ENCODE measurements around the gene YIF1B. TPM values are rescaled to one million over a fixed set of nuclear protein-coding genes. Genes with fewer than 3 reads are reported as not detected.

Gene YIF1B
- total and polyA plus RNA-seq, 2 of the 4 experiments (the other 2 are of a cell fraction): 72.2 to 165 TPM

DNA sequence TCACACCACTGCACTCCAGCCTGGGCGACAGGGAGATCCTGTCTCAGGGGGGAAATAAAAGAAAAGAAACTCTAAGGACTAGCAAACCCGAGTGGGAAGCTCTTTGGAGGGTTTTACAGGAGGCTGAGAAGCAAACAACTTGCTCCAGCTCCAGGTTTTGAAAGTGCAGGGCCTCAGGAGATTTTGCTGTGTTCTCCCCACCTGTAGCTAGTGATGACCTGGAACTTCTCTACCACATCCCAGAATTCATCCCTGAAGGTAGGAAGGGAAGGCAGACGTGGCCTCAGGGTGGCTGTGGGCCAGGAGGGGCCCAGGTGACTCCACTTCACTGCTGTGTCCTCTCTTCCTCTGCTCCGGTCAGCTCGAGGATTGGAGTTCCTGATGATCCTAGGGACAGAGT lies 42.3 kb upstream of the YIF1B start:
- H4K8ac ChIP-seq (ENCODE audit: low read depth in 2 of 2, low read length in 2 of 2): no peak overlapping the region
- POLR2A ChIA-PET (ENCODE audit: unreplicated experiment): no interaction called here
- dilution Hi-C loops (cut with HindIII; ENCODE audit: low sequenced_read_pairs, unreplicated experiment): no loop called here

More for the DNA sequence above, 42.3 kb upstream of the YIF1B start:
- ATAC-seq (ENCODE audit: low read depth) (no peak), DNase-seq (no peak)
- BruUV-seq (replicated peaks): no TSS peak
- no peak overlapping the region for H2AK9ac ChIP-seq (replicated peaks; ENCODE audit: low read depth, low read length, poor library complexity)
- intact Hi-C loops (cut with micrococcal nuclease) (no loop called here), in situ Hi-C loops (cut with MboI; ENCODE audit: low sequenced_read_pairs) (no loop called here)
- TF ChIP-seq, protein P1, sequence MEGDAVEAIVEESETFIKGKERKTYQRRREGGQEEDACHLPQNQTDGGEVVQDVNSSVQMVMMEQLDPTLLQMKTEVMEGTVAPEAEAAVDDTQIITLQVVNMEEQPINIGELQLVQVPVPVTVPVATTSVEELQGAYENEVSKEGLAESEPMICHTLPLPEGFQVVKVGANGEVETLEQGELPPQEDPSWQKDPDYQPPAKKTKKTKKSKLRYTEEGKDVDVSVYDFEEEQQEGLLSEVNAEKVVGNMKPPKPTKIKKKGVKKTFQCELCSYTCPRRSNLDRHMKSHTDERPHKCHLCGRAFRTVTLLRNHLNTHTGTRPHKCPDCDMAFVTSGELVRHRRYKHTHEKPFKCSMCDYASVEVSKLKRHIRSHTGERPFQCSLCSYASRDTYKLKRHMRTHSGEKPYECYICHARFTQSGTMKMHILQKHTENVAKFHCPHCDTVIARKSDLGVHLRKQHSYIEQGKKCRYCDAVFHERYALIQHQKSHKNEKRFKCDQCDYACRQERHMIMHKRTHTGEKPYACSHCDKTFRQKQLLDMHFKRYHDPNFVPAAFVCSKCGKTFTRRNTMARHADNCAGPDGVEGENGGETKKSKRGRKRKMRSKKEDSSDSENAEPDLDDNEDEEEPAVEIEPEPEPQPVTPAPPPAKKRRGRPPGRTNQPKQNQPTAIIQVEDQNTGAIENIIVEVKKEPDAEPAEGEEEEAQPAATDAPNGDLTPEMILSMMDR (conservative IDR thresholded peaks at IDR 0.05; ENCODE audit: low read depth, low read length): no peak
- TF ChIP-seq FOS (IDR thresholded peaks at IDR 0.05; ENCODE audit: low read depth, low read length): no peak
- TF ChIP-seq, protein P2, sequence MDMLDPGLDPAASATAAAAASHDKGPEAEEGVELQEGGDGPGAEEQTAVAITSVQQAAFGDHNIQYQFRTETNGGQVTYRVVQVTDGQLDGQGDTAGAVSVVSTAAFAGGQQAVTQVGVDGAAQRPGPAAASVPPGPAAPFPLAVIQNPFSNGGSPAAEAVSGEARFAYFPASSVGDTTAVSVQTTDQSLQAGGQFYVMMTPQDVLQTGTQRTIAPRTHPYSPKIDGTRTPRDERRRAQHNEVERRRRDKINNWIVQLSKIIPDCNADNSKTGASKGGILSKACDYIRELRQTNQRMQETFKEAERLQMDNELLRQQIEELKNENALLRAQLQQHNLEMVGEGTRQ (IDR thresholded peaks at IDR 0.05; ENCODE audit: low read depth, low read length): no peak
- TF ChIP-seq MAZ (IDR thresholded peaks at IDR 0.05; ENCODE audit: borderline replicate concordance, low read depth, low read length): no peak
- TF ChIP-seq POLR2A (IDR thresholded peaks at IDR 0.05; ENCODE audit: low read depth, low read length): no peak
- no peak for TF ChIP-seq MXI1 (IDR thresholded peaks at IDR 0.05; ENCODE audit: borderline replicate concordance, low read depth, low read length)
- no peak for TF ChIP-seq RAD21 (IDR thresholded peaks at IDR 0.05; ENCODE audit: low read length)
- TF ChIP-seq CHD1 (IDR thresholded peaks at IDR 0.05; ENCODE audit: low read depth, low read length): no peak
- TF ChIP-seq NFE2L2 (IDR thresholded peaks at IDR 0.05; ENCODE audit: low read depth, low read length): no peak
- no peak for TF ChIP-seq BHLHE40 (IDR thresholded peaks at IDR 0.05; ENCODE audit: low read depth, low read length)
- no peak for TF ChIP-seq RFX5 (IDR thresholded peaks at IDR 0.05; ENCODE audit: low read depth, low read length)
- no peak for TF ChIP-seq MAFK (IDR thresholded peaks at IDR 0.05; ENCODE audit: low read depth, low read length)
- TF ChIP-seq, protein P3, sequence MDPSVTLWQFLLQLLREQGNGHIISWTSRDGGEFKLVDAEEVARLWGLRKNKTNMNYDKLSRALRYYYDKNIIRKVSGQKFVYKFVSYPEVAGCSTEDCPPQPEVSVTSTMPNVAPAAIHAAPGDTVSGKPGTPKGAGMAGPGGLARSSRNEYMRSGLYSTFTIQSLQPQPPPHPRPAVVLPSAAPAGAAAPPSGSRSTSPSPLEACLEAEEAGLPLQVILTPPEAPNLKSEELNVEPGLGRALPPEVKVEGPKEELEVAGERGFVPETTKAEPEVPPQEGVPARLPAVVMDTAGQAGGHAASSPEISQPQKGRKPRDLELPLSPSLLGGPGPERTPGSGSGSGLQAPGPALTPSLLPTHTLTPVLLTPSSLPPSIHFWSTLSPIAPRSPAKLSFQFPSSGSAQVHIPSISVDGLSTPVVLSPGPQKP (IDR thresholded peaks at IDR 0.05; ENCODE audit: borderline replicate concordance, low read depth, low read length): no peak
- H3K4me3 ChIP-seq (ENCODE audit: insufficient read depth, low read depth, low read length): no peak overlapping the region
- H4K5ac ChIP-seq (ENCODE audit: low read depth, low read length): no peak overlapping the region
- peaks cover 48% of the 10 kb centered on the region for H3K27me3 ChIP-seq (ENCODE audit: control insufficient read depth, insufficient read depth, low read length)
- H3K18ac ChIP-seq (ENCODE audit: low read depth, low read length): no peak overlapping the region
- 50% methylated on average over 2 of the region's 5 CpGs; no CpG with 5 or more reads in 1 of the 2 experiments for WGBS, 2 experiments (ENCODE audit: extremely low coverage in 2 of 2, insufficient read length in 1 of 2)
- no peaks in the 10 kb centered on the region for H3K9me3 ChIP-seq (ENCODE audit: control insufficient read depth, insufficient read depth, low read length)
- H3K9me1 ChIP-seq (ENCODE audit: insufficient read depth, low read length): no peaks in the 10 kb centered on the region
- H3K4ac ChIP-seq (ENCODE audit: low read depth, low read length): no peak overlapping the region
- peak overlapping the region; percentile 63 for H2AFZ ChIP-seq (replicated peaks; ENCODE audit: low read length, poor library complexity)
- H2BK20ac ChIP-seq (ENCODE audit: low read depth, low read length): no peak overlapping the region
- no peaks in the 10 kb centered on the region for H3K79me1 ChIP-seq (ENCODE audit: low read depth in 1 of 2, low read length in 2 of 2)
- no peak overlapping the region for H3K14ac ChIP-seq (replicated peaks; ENCODE audit: low read depth, low read length)
- no peaks in the 10 kb centered on the region for H3K36me3 ChIP-seq (ENCODE audit: control insufficient read depth, insufficient read depth, low read length)
- H3K56ac ChIP-seq (ENCODE audit: extremely low read depth, insufficient read depth, low read length): no peak overlapping the region
- H4K91ac ChIP-seq (ENCODE audit: insufficient read depth, low read depth, low read length): no peak overlapping the region
- no peaks in the 10 kb centered on the region for H3K4me1 ChIP-seq (ENCODE audit: control insufficient read depth, insufficient read depth, low read length)
- no peak overlapping the region for H3K9ac ChIP-seq (ENCODE audit: low read depth, low read length)
- no peak overlapping the region for H2BK120ac ChIP-seq (ENCODE audit: low read depth, low read length)
- 0 out of 2 replicates have a peak, but pooled peaks cover 3% of the 10 kb centered on the region for H4K20me1 ChIP-seq (ENCODE audit: insufficient read depth, low read length)
- H3K4me2 ChIP-seq (ENCODE audit: low read depth, low read length): no peak overlapping the region
- CTCF ChIA-PET: no interaction called here
- no peak overlapping the region for H2BK15ac ChIP-seq (ENCODE audit: low read depth, low read length)
- no peak overlapping the region for H2BK5ac ChIP-seq (ENCODE audit: low read depth, low read length, poor library complexity, severe bottlenecking)
- no peak overlapping the region for H2AK5ac ChIP-seq (ENCODE audit: low read depth, low read length)
- no peak overlapping the region for H3K27ac ChIP-seq (ENCODE audit: insufficient read depth, low read length)
- H3K23ac ChIP-seq (ENCODE audit: low read depth, low read length): no peak overlapping the region
